GM12892 (cell line): ENCODE data around the gene EIF3K.

Experiments
- POLR2A ChIP-seq: IDR thresholded peaks from 2 replicates; pipeline ENCODE4 v1.6.1; 2011; ENCODE audit warnings: low read depth, low read length, control low read depth
- POLR2AphosphoS5 ChIP-seq: IDR thresholded peaks from 2 replicates; pipeline ENCODE4 v1.6.1; 2011; ENCODE audit warnings: low read depth, low read length, control low read depth

GRCh38 chr19:38644719-38645118, 25.7 kb downstream of the EIF3K start:
- TF ChIP-seq POLR2AphosphoS5, result no peak
- no peak for TF ChIP-seq POLR2A
